HepG2 (cell line): Measurements from ENCODE around the gene LSM3. TPM values are rescaled to one million over a fixed set of nuclear protein-coding genes. Genes with fewer than 3 reads are reported as not detected.

ENCODE experiments used
- ATAC-seq: fragments of 200-7000 bp; cut with Tn5 transposase; 3 replicates; pipeline ENCODE4 v1.9.1; 2020; ENCODE audit warnings: mild to moderate bottlenecking, moderate library complexity
- BruUV-seq: library from RNA; stranded (reverse); fragments of 400-500 nt; replicated peaks from 2 replicates; lab custom pipeline; 2021; lab: Mats Ljungman, UMichigan
- CTCF ChIA-PET: fragments of 300-600 bp; formaldehyde crosslinking; extraction: SDS; loops from one replicate; lab custom pipeline; 2021; ENCODE audit warnings: low total read pairs, inconsistent platforms, low intra/inter-chr PET ratio; lab: Yijun Ruan, JAX
- POLR2A ChIA-PET: fragments of 350-600 bp; sonication (Branson Sonifier 250); formaldehyde crosslinking; loops from one replicate; lab custom pipeline; 2020; ENCODE audit warnings: antibody characterized with exemption, inconsistent platforms; lab: Yijun Ruan, JAX
- DNase-seq: peaks from one replicate; pipeline ENCODE4 v3.0.0-alpha.2; 2015; ENCODE audit warnings: low spot score
- FAIRE-seq: peaks from 3 replicates; lab custom pipeline; 2011; peaks lifted over from hg19 to GRCh38; lab: Jason Lieb, UNC
- H2AFZ ChIP-seq: one replicate; pipeline ENCODE4 v1.6.1; 2011; ENCODE audit warnings: low read length, inconsistent platforms
- H3K27ac ChIP-seq: fragments of 300-600 bp; 3 replicates; pipeline ENCODE4 v1.8.0; 2011; ENCODE audit warnings: mixed run types, mild to moderate bottlenecking, mixed read lengths, low read length, inconsistent platforms; ENCODE audit not compliant: insufficient read depth; ENCODE audit errors: extremely low read length
- H3K27me3 ChIP-seq, 2 experiments: fragments of 200-600 bp in 1 of 2; 2 replicates in 1 of 2; 3 replicates in 1 of 2; pipeline versions ENCODE4 v1.6.0 to v1.8.0; 2011; ENCODE audit warnings: low read length in 2 of 2, mild to moderate bottlenecking in 2 of 2, moderate library complexity in 2 of 2, inconsistent platforms in 1 of 2; ENCODE audit not compliant: insufficient read depth in 2 of 2, control insufficient read depth in 1 of 2
- H3K36me3 ChIP-seq, 2 experiments: fragments of 200-600 bp in 1 of 2; replicated peaks in 1 of 2; 2 replicates in 1 of 2; 3 replicates in 1 of 2; pipeline versions ENCODE4 v1.5.1 to v1.8.0; 2011; ENCODE audit warnings: low read length in 2 of 2, inconsistent platforms in 1 of 2; ENCODE audit not compliant: insufficient read depth in 2 of 2, control insufficient read depth in 1 of 2
- H3K4me1 ChIP-seq: 2 replicates; pipeline ENCODE4 v1.5.1; 2012; ENCODE audit warnings: low read length, inconsistent platforms; ENCODE audit not compliant: insufficient read depth
- H3K4me2 ChIP-seq: 2 replicates; pipeline ENCODE4 v1.6.0; 2011; ENCODE audit warnings: low read depth, low read length, inconsistent platforms
- H3K4me3 ChIP-seq, 3 experiments: fragments of 200-600 bp in 1 of 3; sonication (generic), shearing (Covaris generic) in 1 of 3; replicated peaks in 1 of 3; 2 replicates each; pipeline ENCODE4 v1.5.1; 2011 to 2016; ENCODE audit warnings: low read length in 3 of 3, inconsistent platforms in 2 of 3, low read depth in 2 of 3, mild to moderate bottlenecking in 2 of 3, control low read depth in 1 of 3, mixed read lengths in 1 of 3; ENCODE audit not compliant: insufficient read depth in 1 of 3
- H3K79me2 ChIP-seq: one replicate; pipeline ENCODE4 v1.6.1; 2011; ENCODE audit warnings: low read length, inconsistent platforms; ENCODE audit not compliant: insufficient read depth
- H3K9ac ChIP-seq: 2 replicates; pipeline ENCODE4 v1.6.0; 2011; ENCODE audit warnings: mild to moderate bottlenecking, low read depth, low read length, inconsistent platforms; ENCODE audit not compliant: insufficient read depth
- H3K9me3 ChIP-seq: 2 replicates; pipeline ENCODE4 v1.5.1; 2012; ENCODE audit warnings: mild to moderate bottlenecking, low read length
- H4K20me1 ChIP-seq: 2 replicates; pipeline ENCODE4 v1.6.0; 2011; ENCODE audit warnings: inconsistent platforms, mild to moderate bottlenecking, low read length, moderate library complexity; ENCODE audit not compliant: insufficient read depth
- ATRX ChIP-seq: sonication (generic); formaldehyde crosslinking; IDR thresholded peaks from 2 replicates; pipeline ENCODE4 v1.4.0; 2020; ENCODE audit warnings: missing genetic modification reagents, borderline replicate concordance
- FOXK1 ChIP-seq: sonication (generic); formaldehyde crosslinking; IDR thresholded peaks from 2 replicates; pipeline ENCODE4 v1.4.0; 2020; ENCODE audit warnings: low read depth, missing genetic modification reagents, borderline replicate concordance
- KDM5B ChIP-seq: sonication (generic); formaldehyde crosslinking; IDR thresholded peaks from 2 replicates; pipeline ENCODE4 v1.4.0; 2020; ENCODE audit warnings: missing genetic modification reagents, mild to moderate bottlenecking, borderline replicate concordance
- MBD4 ChIP-seq: IDR thresholded peaks from 2 replicates; pipeline ENCODE4 v1.6.1; 2012; ENCODE audit warnings: low read length, inconsistent platforms, borderline replicate concordance
- PHF20 ChIP-seq: sonication (generic); formaldehyde crosslinking; IDR thresholded peaks from 2 replicates; pipeline ENCODE4 v1.5.0; 2020; ENCODE audit warnings: mild to moderate bottlenecking, missing genetic modification reagents
- RELA ChIP-seq: sonication (generic); formaldehyde crosslinking; IDR thresholded peaks from 2 replicates; pipeline ENCODE4 v1.4.0; 2020; ENCODE audit warnings: missing genetic modification reagents
- RFXAP ChIP-seq: sonication (generic); formaldehyde crosslinking; IDR thresholded peaks from 2 replicates; pipeline ENCODE4 v1.4.0; 2020; ENCODE audit warnings: missing genetic modification reagents, borderline replicate concordance
- TBX3 ChIP-seq: fragments of 450-650 bp; IDR thresholded peaks from 2 replicates; pipeline ENCODE4 v1.6.1; 2017; ENCODE audit warnings: antibody characterized with exemption, mild to moderate bottlenecking, inconsistent platforms, borderline replicate concordance
- ZNF407 ChIP-seq: sonication (generic); formaldehyde crosslinking; IDR thresholded peaks from one replicate; pipeline ENCODE4 v1.5.1; 2020; ENCODE audit warnings: mild to moderate bottlenecking, missing genetic modification reagents; ENCODE audit errors: not compliant biosample characterization
- ZNF607 ChIP-seq: sonication (generic); formaldehyde crosslinking; IDR thresholded peaks from 2 replicates; pipeline ENCODE4 v1.5.1; 2020; ENCODE audit warnings: missing genetic modification reagents, mild to moderate bottlenecking, borderline replicate concordance
- ZNF687 ChIP-seq: sonication (generic); formaldehyde crosslinking; IDR thresholded peaks from 2 replicates; pipeline ENCODE4 v1.5.1; 2020; ENCODE audit warnings: mild to moderate bottlenecking, missing genetic modification reagents, moderate library complexity
- ZNF775 ChIP-seq: sonication (generic); formaldehyde crosslinking; IDR thresholded peaks from 2 replicates; pipeline ENCODE4 v1.4.0; 2020; ENCODE audit warnings: missing genetic modification reagents, mild to moderate bottlenecking, moderate library complexity, borderline replicate concordance
- ZSCAN22 ChIP-seq: sonication (generic); formaldehyde crosslinking; IDR thresholded peaks from 2 replicates; pipeline ENCODE4 v1.4.0; 2020; ENCODE audit warnings: mild to moderate bottlenecking, missing genetic modification reagents
- WGBS: methylation state at CpG from one replicate; pipeline ENCODE4 v1.1.6; 2017; ENCODE audit warnings: low lambda C conversion rate; 5-methylcytosine and 5-hydroxymethylcytosine counted together
- in situ Hi-C: cut with HindIII; loops from 2 replicates; pipeline ENCODE4 v1.10.0; 2017; ENCODE audit warnings: low pct_unique_long_range_greater_than_20kb; ENCODE audit not compliant: extremely low pct_ligation_motif_present
- intact Hi-C: fragments of 100-400 bp; cut with micrococcal nuclease; formaldehyde crosslinking; loops from one replicate; pipeline ENCODE4 v1.10.0; 2022; ENCODE audit not compliant: unreplicated experiment
- polyA plus RNA-seq, 8 experiments: library from polyadenylated mRNA; depleted of rRNA in 3 of 8; stranded (reverse) in 7 of 8; unstranded in 1 of 8; fragments of >200 nt; fragmentation: Illumina TruSeq in 4 of 8; extraction: Trizol in 4 of 8; gene quantifications; 2 replicates each; pipeline versions ENCODE4 v1.2.1 to v1.2.3, GENCODE V29; 2011 to 2016; ENCODE audit warnings: low read depth in 4 of 8, missing spikeins in 1 of 8, mixed read lengths in 1 of 8; ENCODE audit not compliant: insufficient read depth in 1 of 8
- total RNA-seq, 5 experiments: library from RNA; depleted of rRNA; stranded (reverse); fragments of >200 nt; fragmentation: Illumina TruSeq; extraction: Trizol; gene quantifications; 2 replicates each; pipeline ENCODE4 v1.2.3, GENCODE V29; 2016; ENCODE audit warnings: low read depth in 1 of 5

The LSM3 gene
- total and polyA plus RNA-seq, 2 of the 13 experiments (the other 11 are each of a cell fraction or from before 2014, with no cell fraction given): 5.1 to 19.4 TPM

- H3K9me3 ChIP-seq: no peaks in the 10 kb centered on the region
- H3K36me3 ChIP-seq: no peaks in the 10 kb centered on the region
- ChIA-PET CTCF (no interaction called here), POLR2A (no interaction called here)
- H3K4me2 ChIP-seq: no peak overlapping the region
- peaks cover 9% of the 10 kb centered on the region; the same call in 1 of the 2 replicates for H3K4me1 ChIP-seq
- no peak for DNase-seq
- no peak overlapping the region for H3K27ac ChIP-seq
- intact Hi-C loops (no loop called here), in situ Hi-C loops (no loop called here)
- peaks cover 3 to 4% of the 10 kb centered on the region in 2 experiments; a peak in 2 of 5 replicates for H3K27me3 ChIP-seq
- no peak for FAIRE-seq
- no peak for ATAC-seq
- BruUV-seq: no TSS peak
- H3K79me2 ChIP-seq: no peaks in the 10 kb centered on the region
- no peak overlapping the region for H3K4me3 ChIP-seq
- no peaks in the 10 kb centered on the region for H4K20me1 ChIP-seq
- WGBS: 27% methylated on average over 3 of the region's 3 CpGs
- no peak overlapping the region for H3K9ac ChIP-seq
- no peak overlapping the region for H2AFZ ChIP-seq
- TF ChIP-seq TBX3 (no peak), ZNF407 (CRISPR knock-in tag) (no peak), ATRX (CRISPR knock-in tag) (no peak), PHF20 (CRISPR knock-in tag) (no peak), KDM5B (CRISPR knock-in tag) (no peak), FOXK1 (CRISPR knock-in tag) (no peak), ZNF775 (CRISPR knock-in tag) (no peak), ZSCAN22 (CRISPR knock-in tag) (no peak), ZNF687 (CRISPR knock-in tag) (no peak), MBD4 (no peak), ZNF607 (CRISPR knock-in tag) (no peak), RELA (no peak), RFXAP (CRISPR knock-in tag) (no peak)
These were observed 63.1 kb downstream of the LSM3 start for GRCh38 chr3:14241716-14242115.
